ENCODE data around the gene N4BP2L1.
"Not testable (repeated sequence)": the region's sequence is repeated elsewhere in the genome, so short reads cannot be mapped to it uniquely, and the experiment has no call there.

Gene N4BP2L1

GRCh38 chr13:32385410-32385809 is 42.5 kb downstream of the N4BP2L1 start:
- DNase-seq = no peak

DNA sequence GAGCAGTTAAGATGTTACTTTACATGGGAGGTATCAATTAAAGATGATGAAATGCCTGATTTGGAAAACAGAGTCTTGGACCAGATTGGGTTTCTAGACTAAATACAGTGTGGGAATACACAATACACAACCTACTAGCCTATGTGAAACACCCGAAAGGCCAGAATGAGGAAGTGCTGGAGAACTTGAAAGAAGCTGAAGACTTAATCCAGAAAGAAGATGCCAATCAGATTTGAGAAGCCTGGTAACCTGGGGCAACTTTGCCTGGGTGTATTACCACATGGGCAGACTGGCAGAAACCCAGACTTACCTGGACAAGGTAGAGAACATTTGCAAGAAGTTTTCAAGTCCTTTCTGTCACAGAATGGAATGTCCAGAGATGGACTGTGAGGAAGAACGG is 43.2 kb downstream of the N4BP2L1 start:
- DNase-seq = peak; percentile 72

- DNase-seq = no peak
Observed at GRCh38 chr13:32383836-32384618, 43.9 kb downstream of the N4BP2L1 start.

DNA sequence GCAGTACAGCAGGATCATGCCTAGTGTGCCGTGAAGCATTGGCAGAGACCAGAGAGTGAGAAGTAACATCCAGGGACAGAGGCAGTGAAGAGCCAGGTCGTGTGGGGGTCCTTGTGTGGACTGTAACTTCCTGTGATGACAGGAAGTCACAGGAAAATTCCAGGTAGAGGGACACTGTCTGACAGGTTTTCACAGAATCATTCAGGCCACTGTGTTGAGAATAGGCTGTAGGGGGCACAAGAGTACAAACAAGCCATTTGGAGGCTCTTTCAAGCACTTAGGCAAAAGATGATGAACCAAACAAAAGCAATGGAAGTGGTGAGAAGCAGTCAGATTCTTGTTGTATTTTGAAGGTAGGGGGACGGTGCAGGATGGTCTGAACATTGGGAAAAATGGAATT is 46.4 kb downstream of the N4BP2L1 start:
- peak; percentile 15 for DNase-seq

GRCh38 chr13:32378012-32378411 is 49.9 kb downstream of the N4BP2L1 start:
- no peak for DNase-seq

DNA sequence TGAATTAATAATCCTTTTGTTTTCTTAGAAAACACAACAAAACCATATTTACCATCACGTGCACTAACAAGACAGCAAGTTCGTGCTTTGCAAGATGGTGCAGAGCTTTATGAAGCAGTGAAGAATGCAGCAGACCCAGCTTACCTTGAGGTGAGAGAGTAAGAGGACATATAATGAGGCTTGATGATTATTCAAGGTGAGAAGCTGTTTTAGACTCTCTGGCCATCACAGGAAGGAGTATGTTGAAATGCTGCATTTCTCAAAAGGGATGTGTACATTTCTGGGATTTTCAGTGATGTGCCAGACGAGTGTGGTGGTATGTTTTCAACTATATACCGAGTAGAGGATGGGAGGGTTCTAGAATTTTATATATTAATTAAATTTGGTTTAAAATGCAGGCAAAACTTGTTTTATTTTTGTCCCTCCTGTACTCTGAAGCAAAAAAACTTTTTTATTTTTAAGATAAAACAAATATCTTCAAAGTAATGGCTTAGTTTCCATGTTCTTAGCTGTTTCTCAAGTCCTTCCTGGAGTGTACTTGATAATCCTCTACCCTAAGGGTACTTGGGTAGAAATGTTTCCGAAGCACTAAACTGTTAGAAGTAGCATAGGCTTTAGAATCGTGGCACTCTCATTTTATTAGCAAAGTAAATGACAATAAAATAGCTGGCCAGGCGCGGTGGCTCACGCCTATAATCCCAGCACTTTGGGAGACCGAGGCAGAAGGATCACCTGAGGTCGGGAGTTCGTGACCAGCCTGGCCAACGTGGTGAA is 51.1 kb downstream of the N4BP2L1 start:
- no peak for DNase-seq

- DNase-seq = peak; percentile 12
Observed at GRCh38 chr13:32370805-32371204, 57.1 kb downstream of the N4BP2L1 start.

- DNase-seq = peak; percentile 92
Observed at GRCh38 chr13:32362574-32362973, 65.4 kb downstream of the N4BP2L1 start.

GRCh38 chr13:32355935-32356334 is 72.0 kb downstream of the N4BP2L1 start:
- not testable (repeated sequence) for DNase-seq

GRCh38 chr13:32354040-32354439 is 73.9 kb downstream of the N4BP2L1 start:
- DNase-seq = no peak

GRCh38 chr13:32350839-32351441 is 77.0 kb downstream of the N4BP2L1 start:
- not testable (repeated sequence) for DNase-seq

All from MV-4-11 (cell line).